ENCODE measurements around the gene MICAL3.

GRCh38 chr22:17810570-17811116 is 213.7 kb downstream of the MICAL3 start:
- TF ChIP-seq EZH2 (IDR thresholded peaks at IDR 0.05), result no peak
- TF ChIP-seq POLR2AphosphoS5 (IDR thresholded peaks at IDR 0.05; ENCODE audit: borderline replicate concordance, low read depth, low read length), result no peak
